Gastroesophageal sphincter (tissue), 4 donors: Measurements from ENCODE around the gene ISM1. TPM values are rescaled to one million over a fixed set of nuclear protein-coding genes. Genes with fewer than 3 reads are reported as not detected.

Source experiments
- ATAC-seq: fragments of 150-250 bp; one replicate; pipeline ENCODE4 v1.9.1; 2016; ENCODE audit warnings: mild to moderate bottlenecking, moderate library complexity
- H3K27ac ChIP-seq, 4 donors: fragments of 200-600 bp; sonication (generic) in 3 of 4; 1 replicate in 3 of 4; 2 replicates in 1 of 4; pipeline ENCODE4 v1.5.1; 2016 to 2019
- H3K27me3 ChIP-seq: fragments of 200-600 bp; sonication (generic); one replicate; pipeline ENCODE4 v1.5.1; 2019
- H3K36me3 ChIP-seq, 2 donors: fragments of 200-600 bp; sonication (generic); one replicate each; pipeline ENCODE4 v1.5.1; 2019; ENCODE audit warnings: control low read depth in 1 of 2
- H3K4me1 ChIP-seq, 3 donors: fragments of 200-600 bp; sonication (generic); 1 replicate in 2 of 3; 2 replicates in 1 of 3; pipeline ENCODE4 v1.5.1; 2016 to 2019; ENCODE audit warnings: control low read depth in 2 of 3
- H3K4me3 ChIP-seq, 2 donors: fragments of 200-600 bp; sonication (generic); one replicate each; pipeline ENCODE4 v1.5.1; 2019; ENCODE audit warnings: mild to moderate bottlenecking in 1 of 2, moderate library complexity in 1 of 2
- H3K9me3 ChIP-seq, 3 donors: fragments of 200-600 bp; sonication (generic); one replicate each; pipeline ENCODE4 v1.5.1; 2017 to 2019; ENCODE audit warnings: control low read depth in 2 of 3
- CTCF ChIP-seq, 4 experiments: fragments of 200-600 bp in 2 of 4; fragments of 450-650 bp in 2 of 4; sonication (generic) in 1 of 4; IDR thresholded peaks; one replicate each; pipeline ENCODE4 v1.5.1; 2017 to 2019; ENCODE audit warnings: antibody characterized with exemption in 4 of 4, mild to moderate bottlenecking in 2 of 4, moderate library complexity in 2 of 4
- EP300 ChIP-seq: sonication (generic); formaldehyde crosslinking; IDR thresholded peaks from one replicate; pipeline ENCODE4 v1.6.1; 2017; ENCODE audit warnings: antibody characterized with exemption, mild to moderate bottlenecking
- POLR2A ChIP-seq, 2 donors: fragments of 450-650 bp; IDR thresholded peaks; one replicate each; pipeline ENCODE4 v1.6.1; 2017; ENCODE audit warnings: antibody characterized with exemption in 2 of 2, mild to moderate bottlenecking in 2 of 2, moderate library complexity in 1 of 2
- POLR2AphosphoS5 ChIP-seq: sonication (generic); formaldehyde crosslinking; IDR thresholded peaks from one replicate; pipeline ENCODE4 v1.6.1; 2017; ENCODE audit warnings: antibody characterized with exemption
- WGBS, 2 donors: methylation state at CpG; one replicate each; pipeline ENCODE4 v1.1.5; 2018; ENCODE audit warnings: low coverage in 1 of 2; 5-methylcytosine and 5-hydroxymethylcytosine counted together
- total RNA-seq, 4 donors: library from RNA; depleted of rRNA; stranded (reverse); fragments of >200 nt; gene quantifications; one replicate each; pipeline ENCODE4 v1.1.0, GENCODE V29; 2016

ISM1 gene
- total RNA-seq, 4 donors from 2014 or later, result 3.6 to 8.1 (median 6.4) TPM

GRCh38 chr20:13271098-13271497 lies 50.0 kb downstream of the ISM1 start:
- Histone ChIP-seq H3K27ac (no peak overlapping the region), H3K4me3 (no peak overlapping the region), H3K27me3 (no peaks in the 10 kb centered on the region), H3K9me3 (no peaks in the 10 kb centered on the region), H3K4me1 (peaks cover 0 to 12% (median 0%) of the 10 kb centered on the region in 3 donors), H3K36me3 (no peaks in the 10 kb centered on the region)
- WGBS, 2 donors, result 47 to 65% methylated on average over 2 of the region's 3 CpGs
- ATAC-seq, result no peak
- TF ChIP-seq EP300 (no peak), POLR2AphosphoS5 (no peak), CTCF (IDR thresholded peaks at IDR 0.05) (no peak), POLR2A (IDR thresholded peaks at IDR 0.05) (no peak)

- H3K27me3 ChIP-seq, result no peaks in the 10 kb centered on the region
- H3K4me1 ChIP-seq, result peaks cover 0 to 12% (median 0%) of the 10 kb centered on the region in 3 donors
- no peak for TF ChIP-seq POLR2AphosphoS5
- no peak for TF ChIP-seq POLR2A (IDR thresholded peaks at IDR 0.05)
- TF ChIP-seq EP300, result no peak
- no peak for TF ChIP-seq CTCF (IDR thresholded peaks at IDR 0.05)
- H3K36me3 ChIP-seq, result no peaks in the 10 kb centered on the region
- 79 to 88% methylated on average over 4 to 10 of the region's 10 CpGs for WGBS, 2 donors
- H3K27ac ChIP-seq, result no peak overlapping the region
- ATAC-seq, result peak; percentile 71
- H3K9me3 ChIP-seq, result no peaks in the 10 kb centered on the region
- H3K4me3 ChIP-seq, result no peak overlapping the region
Measured at GRCh38 chr20:13271977-13272975, 51.2 kb downstream of the ISM1 start.

GRCh38 chr20:13274275-13274861 lies 53.3 kb downstream of the ISM1 start:
- no peak overlapping the region for H3K4me3 ChIP-seq
- no peaks in the 10 kb centered on the region for H3K36me3 ChIP-seq
- TF ChIP-seq POLR2AphosphoS5 (no peak), CTCF (IDR thresholded peaks at IDR 0.05) (no peak), POLR2A (IDR thresholded peaks at IDR 0.05) (no peak), EP300 (no peak)
- no peaks in the 10 kb centered on the region for H3K9me3 ChIP-seq
- no peak for ATAC-seq
- H3K27ac ChIP-seq, result peak overlapping the region in 1 of 4 donors; percentile 6
- H3K27me3 ChIP-seq, result no peaks in the 10 kb centered on the region
- WGBS, 2 donors, result 23 to 48% methylated on average over 4 to 9 of the region's 18 CpGs
- H3K4me1 ChIP-seq, result peaks cover 0 to 12% (median 0%) of the 10 kb centered on the region in 3 donors

GRCh38 chr20:13276945-13277541 lies 56.0 kb downstream of the ISM1 start:
- Histone ChIP-seq H3K4me1 (peaks cover 0 to 12% (median 0%) of the 10 kb centered on the region in 3 donors), H3K9me3 (no peaks in the 10 kb centered on the region), H3K27me3 (no peaks in the 10 kb centered on the region), H3K27ac (no peak overlapping the region), H3K4me3 (no peak overlapping the region), H3K36me3 (no peaks in the 10 kb centered on the region)
- TF ChIP-seq POLR2AphosphoS5 (no peak), POLR2A (IDR thresholded peaks at IDR 0.05) (no peak), EP300 (no peak), CTCF (IDR thresholded peaks at IDR 0.05) (no peak)
- 62 to 83% methylated on average over 4 to 6 of the region's 6 CpGs for WGBS, 2 donors
- no peak for ATAC-seq
